Activated T-helper 17 cell treated with anti-CD3 and anti-CD28 coated beads, Interleukin-2, amount 50 U/mL, for 72 hours (primary cell): Measurements from ENCODE around the gene SH3RF3. TPM values are rescaled to one million over a fixed set of nuclear protein-coding genes. Genes with fewer than 3 reads are reported as not detected.

Experiments
- ATAC-seq: fragments of 150-1000 bp; cut with Tn5 transposase; replicated peaks from 2 replicates; pipeline ENCODE4 v1.10.0; 2021; ENCODE audit warnings: mild to moderate bottlenecking, moderate library complexity
- H3K27ac Mint-ChIP-seq: one replicate; pipeline ENCODE4 v1.8.0; 2022; ENCODE audit warnings: mixed read lengths
- H3K27me3 Mint-ChIP-seq: one replicate; pipeline ENCODE4 v1.8.0; 2022; ENCODE audit warnings: mixed read lengths
- H3K36me3 Mint-ChIP-seq: one replicate; pipeline ENCODE4 v1.8.0; 2022; ENCODE audit warnings: low read depth, mild to moderate bottlenecking, mixed read lengths
- H3K4me1 Mint-ChIP-seq: one replicate; pipeline ENCODE4 v1.8.0; 2022; ENCODE audit warnings: mixed read lengths
- H3K4me3 Mint-ChIP-seq: one replicate; pipeline ENCODE4 v1.8.0; 2022; ENCODE audit warnings: mild to moderate bottlenecking, mixed read lengths
- H3K9me3 Mint-ChIP-seq: one replicate; pipeline ENCODE4 v1.8.0; 2022; ENCODE audit warnings: mixed read lengths
- total RNA-seq, 2 donors: library from RNA; stranded (reverse); gene quantifications; one replicate each; pipeline ENCODE4 v1.2.3, GENCODE V29; 2022

The SH3RF3 gene
- total RNA-seq, 2 donors from 2014 or later, result 0.05 TPM; not detected in 1

GRCh38 chr2:109376115-109376514, 247.1 kb downstream of the SH3RF3 start:
- H3K27ac Mint-ChIP-seq, result no peak overlapping the region
- ATAC-seq, result no peak
- H3K4me3 Mint-ChIP-seq, result no peak overlapping the region
- H3K36me3 Mint-ChIP-seq, result no peaks in the 10 kb centered on the region
- H3K9me3 Mint-ChIP-seq, result no peaks in the 10 kb centered on the region
- no peaks in the 10 kb centered on the region for H3K4me1 Mint-ChIP-seq
- no peaks in the 10 kb centered on the region for H3K27me3 Mint-ChIP-seq

GRCh38 chr2:109376796-109377495, 247.9 kb downstream of the SH3RF3 start:
- H3K4me1 Mint-ChIP-seq, result no peaks in the 10 kb centered on the region
- no peak for ATAC-seq
- H3K4me3 Mint-ChIP-seq, result no peak overlapping the region
- H3K27me3 Mint-ChIP-seq, result no peaks in the 10 kb centered on the region
- H3K36me3 Mint-ChIP-seq, result no peaks in the 10 kb centered on the region
- H3K9me3 Mint-ChIP-seq, result no peaks in the 10 kb centered on the region
- no peak overlapping the region for H3K27ac Mint-ChIP-seq

- H3K27me3 Mint-ChIP-seq, result no peaks in the 10 kb centered on the region
- no peak overlapping the region for H3K27ac Mint-ChIP-seq
- no peaks in the 10 kb centered on the region for H3K36me3 Mint-ChIP-seq
- no peaks in the 10 kb centered on the region for H3K4me1 Mint-ChIP-seq
- no peak overlapping the region for H3K4me3 Mint-ChIP-seq
- no peak for ATAC-seq
- no peaks in the 10 kb centered on the region for H3K9me3 Mint-ChIP-seq
Observed at GRCh38 chr2:109377976-109378375, 249.0 kb downstream of the SH3RF3 start.

GRCh38 chr2:109378682-109379081, 249.7 kb downstream of the SH3RF3 start:
- H3K9me3 Mint-ChIP-seq, result no peaks in the 10 kb centered on the region
- no peak overlapping the region for H3K27ac Mint-ChIP-seq
- H3K4me1 Mint-ChIP-seq, result no peaks in the 10 kb centered on the region
- no peak overlapping the region for H3K4me3 Mint-ChIP-seq
- H3K36me3 Mint-ChIP-seq, result no peaks in the 10 kb centered on the region
- H3K27me3 Mint-ChIP-seq, result no peaks in the 10 kb centered on the region
- no peak for ATAC-seq

- no peaks in the 10 kb centered on the region for H3K4me1 Mint-ChIP-seq
- H3K9me3 Mint-ChIP-seq, result no peaks in the 10 kb centered on the region
- no peak overlapping the region for H3K4me3 Mint-ChIP-seq
- ATAC-seq, result no peak
- no peaks in the 10 kb centered on the region for H3K27me3 Mint-ChIP-seq
- no peaks in the 10 kb centered on the region for H3K36me3 Mint-ChIP-seq
- H3K27ac Mint-ChIP-seq, result no peak overlapping the region
Observed at GRCh38 chr2:109379507-109379906, 250.5 kb downstream of the SH3RF3 start.

GRCh38 chr2:109380502-109381326, 251.7 kb downstream of the SH3RF3 start:
- no peak for ATAC-seq
- H3K36me3 Mint-ChIP-seq, result no peaks in the 10 kb centered on the region
- H3K4me1 Mint-ChIP-seq, result no peaks in the 10 kb centered on the region
- no peaks in the 10 kb centered on the region for H3K9me3 Mint-ChIP-seq
- no peak overlapping the region for H3K27ac Mint-ChIP-seq
- no peaks in the 10 kb centered on the region for H3K27me3 Mint-ChIP-seq
- no peak overlapping the region for H3K4me3 Mint-ChIP-seq

GRCh38 chr2:109381327-109381820, 252.4 kb downstream of the SH3RF3 start:
- Mint-ChIP-seq H3K36me3 (no peaks in the 10 kb centered on the region), H3K4me3 (no peak overlapping the region), H3K27me3 (no peaks in the 10 kb centered on the region), H3K4me1 (no peaks in the 10 kb centered on the region), H3K27ac (no peak overlapping the region), H3K9me3 (no peaks in the 10 kb centered on the region)
- no peak for ATAC-seq

- H3K36me3 Mint-ChIP-seq, result no peaks in the 10 kb centered on the region
- no peaks in the 10 kb centered on the region for H3K4me1 Mint-ChIP-seq
- ATAC-seq, result no peak
- H3K27me3 Mint-ChIP-seq, result no peaks in the 10 kb centered on the region
- H3K27ac Mint-ChIP-seq, result no peak overlapping the region
- no peaks in the 10 kb centered on the region for H3K9me3 Mint-ChIP-seq
- no peak overlapping the region for H3K4me3 Mint-ChIP-seq
Observed at GRCh38 chr2:109382226-109382895, 253.4 kb downstream of the SH3RF3 start.

- H3K36me3 Mint-ChIP-seq, result no peaks in the 10 kb centered on the region
- H3K27me3 Mint-ChIP-seq, result no peaks in the 10 kb centered on the region
- H3K27ac Mint-ChIP-seq, result no peak overlapping the region
- no peaks in the 10 kb centered on the region for H3K4me1 Mint-ChIP-seq
- no peaks in the 10 kb centered on the region for H3K9me3 Mint-ChIP-seq
- H3K4me3 Mint-ChIP-seq, result no peak overlapping the region
- no peak for ATAC-seq
Observed at GRCh38 chr2:109382951-109383350, 253.9 kb downstream of the SH3RF3 start.

GRCh38 chr2:109383505-109384307, 254.7 kb downstream of the SH3RF3 start:
- Mint-ChIP-seq H3K9me3 (no peaks in the 10 kb centered on the region), H3K4me1 (no peaks in the 10 kb centered on the region), H3K27ac (no peak overlapping the region), H3K36me3 (no peaks in the 10 kb centered on the region), H3K27me3 (no peaks in the 10 kb centered on the region), H3K4me3 (no peak overlapping the region)
- no peak for ATAC-seq

- Mint-ChIP-seq H3K4me1 (no peaks in the 10 kb centered on the region), H3K27ac (no peak overlapping the region), H3K27me3 (no peaks in the 10 kb centered on the region), H3K9me3 (no peaks in the 10 kb centered on the region), H3K4me3 (no peak overlapping the region), H3K36me3 (no peaks in the 10 kb centered on the region)
- ATAC-seq, result no peak
Observed at GRCh38 chr2:109384308-109385271, 255.6 kb downstream of the SH3RF3 start.

- Mint-ChIP-seq H3K4me3 (no peak overlapping the region), H3K4me1 (no peaks in the 10 kb centered on the region), H3K27me3 (no peaks in the 10 kb centered on the region), H3K36me3 (no peaks in the 10 kb centered on the region), H3K9me3 (no peaks in the 10 kb centered on the region), H3K27ac (no peak overlapping the region)
- no peak for ATAC-seq
Observed at GRCh38 chr2:109385506-109385905, 256.5 kb downstream of the SH3RF3 start.

- no peaks in the 10 kb centered on the region for H3K4me1 Mint-ChIP-seq
- H3K36me3 Mint-ChIP-seq, result no peaks in the 10 kb centered on the region
- H3K4me3 Mint-ChIP-seq, result no peak overlapping the region
- H3K27ac Mint-ChIP-seq, result no peak overlapping the region
- no peaks in the 10 kb centered on the region for H3K27me3 Mint-ChIP-seq
- ATAC-seq, result no peak
- H3K9me3 Mint-ChIP-seq, result no peaks in the 10 kb centered on the region
Observed at GRCh38 chr2:109386004-109386695, 257.1 kb downstream of the SH3RF3 start.
